ENCODE data around the gene XYLT2. TPM values are rescaled to one million over a fixed set of nuclear protein-coding genes. Genes with fewer than 3 reads are reported as not detected.

The XYLT2 gene
- total RNA-seq, 1 experiment from 2014 or later, result 26.4 TPM

DNA sequence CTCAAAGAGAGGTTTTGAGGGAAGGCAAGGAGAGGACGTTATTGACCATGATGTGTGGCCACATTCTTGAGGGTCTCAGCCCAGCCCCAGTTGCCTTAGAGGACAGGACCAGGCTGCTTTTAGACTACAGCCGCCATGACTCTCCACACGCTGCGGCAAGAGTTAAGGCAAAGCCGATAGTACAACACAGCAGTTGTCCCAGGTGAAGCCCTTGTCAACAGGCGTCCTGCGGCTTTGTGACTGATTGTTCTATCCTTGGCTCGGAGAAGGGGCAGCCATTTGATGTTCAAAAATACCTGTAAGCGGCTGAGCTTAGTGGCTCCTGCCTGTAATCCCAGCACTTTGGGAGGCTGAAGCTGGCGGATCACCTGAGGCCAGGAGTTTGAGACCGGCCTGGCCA lies 42.9 kb upstream of the XYLT2 start:
- Histone ChIP-seq H2BK15ac (ENCODE audit: low read depth, low read length) (no peak overlapping the region), H2AK5ac (ENCODE audit: insufficient read length, low read length) (no peak overlapping the region), H3K9ac (ENCODE audit: extremely low read depth, insufficient read length, low read length) (no peak overlapping the region), H3K14ac (ENCODE audit: insufficient read depth, low read length) (no peak overlapping the region), H3K56ac (ENCODE audit: insufficient read length, low read depth, low read length) (no peak overlapping the region), H2BK5ac (ENCODE audit: insufficient read length, low read length) (no peak overlapping the region), H4K91ac (ENCODE audit: insufficient read length, low read depth, low read length) (no peak overlapping the region), H4K5ac (ENCODE audit: insufficient read length, low read depth, low read length) (no peak overlapping the region), H3K4me1 (ENCODE audit: insufficient read depth, low read length) (peaks cover 2% of the 10 kb centered on the region; the same call in 1 of the 2 replicates), H3K79me2 (ENCODE audit: insufficient read depth, low read length) (no peaks in the 10 kb centered on the region), H3K27me3 (ENCODE audit: insufficient read depth, low read length) (no peaks in the 10 kb centered on the region), H4K8ac (replicated peaks; ENCODE audit: insufficient read length, low read depth, low read length) (no peak overlapping the region), H2BK120ac (ENCODE audit: low read depth, low read length, poor library complexity, severe bottlenecking) (no peak overlapping the region), H2AFZ (ENCODE audit: low read length) (no peak overlapping the region), H2BK12ac (ENCODE audit: insufficient read length, low read depth, low read length) (no peak overlapping the region), H3K9me3 (ENCODE audit: control insufficient read depth, low read depth, low read length) (no peaks in the 10 kb centered on the region), H3K18ac (ENCODE audit: insufficient read length, low read depth, low read length) (no peak overlapping the region), H3K4ac (ENCODE audit: low read depth, low read length) (no peak overlapping the region), H4K20me1 (ENCODE audit: control insufficient read depth, insufficient read depth, insufficient read length) (no peaks in the 10 kb centered on the region), H3K23ac (ENCODE audit: insufficient read length, low read depth, low read length) (no peak overlapping the region), H3T11ph (ENCODE audit: low read length) (no peak overlapping the region), H3K79me1 (ENCODE audit: insufficient read depth, low read depth, low read length, poor library complexity, severe bottlenecking) (no peaks in the 10 kb centered on the region), H3K27ac (ENCODE audit: insufficient read length, low read depth, low read length) (no peak overlapping the region), H3K23me2 (ENCODE audit: insufficient read length, low read depth, low read length, poor library complexity, severe bottlenecking) (no peaks in the 10 kb centered on the region), H3K4me2 (ENCODE audit: insufficient read depth, insufficient read length, low read length) (no peak overlapping the region), H2BK20ac (ENCODE audit: low read depth, low read length, poor library complexity, severe bottlenecking) (no peak overlapping the region)
- no peak overlapping the region for H3K27ac Mint-ChIP-seq
- peaks cover 20 to 33% of the 10 kb centered on the region in 2 experiments for H3K4me1 Mint-ChIP-seq
- H3K9me3 Mint-ChIP-seq, result peaks cover 0 to 3% of the 10 kb centered on the region in 2 experiments; a peak in 1 of 5 replicates
- no CpG with 5 or more reads among the region's 11 CpGs for WGBS (ENCODE audit: extremely low coverage, insufficient read length, low lambda C conversion rate)
- H3K4me3 Mint-ChIP-seq, result no peak overlapping the region
- peaks cover 0 to 3% (median 0%) of the 10 kb centered on the region in 3 experiments; a peak in 2 of 7 replicates for H3K36me3 Mint-ChIP-seq (ENCODE audit: insufficient read depth in 1 of 3, low read depth in 3 of 3)
- no peak for DNase-seq
- H3K27me3 Mint-ChIP-seq (ENCODE audit: low read depth), result peaks cover 5% of the 10 kb centered on the region; the same call in 1 of the 2 replicates
- TF ChIP-seq, protein P1, sequence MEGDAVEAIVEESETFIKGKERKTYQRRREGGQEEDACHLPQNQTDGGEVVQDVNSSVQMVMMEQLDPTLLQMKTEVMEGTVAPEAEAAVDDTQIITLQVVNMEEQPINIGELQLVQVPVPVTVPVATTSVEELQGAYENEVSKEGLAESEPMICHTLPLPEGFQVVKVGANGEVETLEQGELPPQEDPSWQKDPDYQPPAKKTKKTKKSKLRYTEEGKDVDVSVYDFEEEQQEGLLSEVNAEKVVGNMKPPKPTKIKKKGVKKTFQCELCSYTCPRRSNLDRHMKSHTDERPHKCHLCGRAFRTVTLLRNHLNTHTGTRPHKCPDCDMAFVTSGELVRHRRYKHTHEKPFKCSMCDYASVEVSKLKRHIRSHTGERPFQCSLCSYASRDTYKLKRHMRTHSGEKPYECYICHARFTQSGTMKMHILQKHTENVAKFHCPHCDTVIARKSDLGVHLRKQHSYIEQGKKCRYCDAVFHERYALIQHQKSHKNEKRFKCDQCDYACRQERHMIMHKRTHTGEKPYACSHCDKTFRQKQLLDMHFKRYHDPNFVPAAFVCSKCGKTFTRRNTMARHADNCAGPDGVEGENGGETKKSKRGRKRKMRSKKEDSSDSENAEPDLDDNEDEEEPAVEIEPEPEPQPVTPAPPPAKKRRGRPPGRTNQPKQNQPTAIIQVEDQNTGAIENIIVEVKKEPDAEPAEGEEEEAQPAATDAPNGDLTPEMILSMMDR (conservative IDR thresholded peaks at IDR 0.05), result no peak
